Adrenal gland (tissue), 12 donors: ENCODE results near the gene CLASRP. TPM values are rescaled to one million over a fixed set of nuclear protein-coding genes. Genes with fewer than 3 reads are reported as not detected.
A peak's percentile ranks its signal among the peaks of the same experiment; 100 is the strongest.

Experiments used
- DNase-seq, 7 donors: peaks; one replicate each; pipeline ENCODE4 v3.0.0-alpha.2; 2019 to 2020
- H3K27ac ChIP-seq, 5 donors: fragments of 200-600 bp; sonication (generic) in 4 of 5; 1 replicate in 3 of 5; 2 replicates in 2 of 5; pipeline versions ENCODE4 v1.5.1 to v1.8.0; 2016 to 2020; ENCODE audit warnings: mild to moderate bottlenecking in 1 of 5
- H3K27me3 ChIP-seq: fragments of 200-600 bp; 2 replicates; pipeline ENCODE4 v1.8.0; 2021
- H3K36me3 ChIP-seq, 2 donors: fragments of 200-600 bp; replicated peaks in 1 of 2; 1 replicate in 1 of 2; 2 replicates in 1 of 2; pipeline versions ENCODE4 v1.5.1 to v1.8.0; 2018 to 2022
- H3K4me1 ChIP-seq, 2 donors: fragments of 200-600 bp; replicated peaks in 1 of 2; 1 replicate in 1 of 2; 2 replicates in 1 of 2; pipeline versions ENCODE4 v1.5.1 to v1.8.0; 2018 to 2021
- H3K4me3 ChIP-seq, 4 donors: fragments of 200-600 bp; sonication (generic) in 3 of 4; one replicate each; pipeline ENCODE4 v1.5.1; 2016 to 2018
- H3K9me3 ChIP-seq, 3 donors: fragments of 200-600 bp; sonication (generic) in 1 of 3; replicated peaks in 1 of 3; 1 replicate in 2 of 3; 2 replicates in 1 of 3; pipeline versions ENCODE4 v1.5.1 to v1.8.0; 2016 to 2021
- CTCF ChIP-seq, 6 experiments: fragments of 450-650 bp in 4 of 6; fragments of 200-600 bp in 2 of 6; sonication (generic) in 1 of 6; IDR thresholded peaks; 1 replicate in 5 of 6; 2 replicates in 1 of 6; pipeline versions ENCODE4 v1.5.1 to v1.8.0; 2016 to 2021; ENCODE audit warnings: antibody characterized with exemption in 6 of 6, mild to moderate bottlenecking in 2 of 6, moderate library complexity in 1 of 6
- POLR2A ChIP-seq, 2 donors: fragments of 450-650 bp; IDR thresholded peaks; one replicate each; pipeline ENCODE4 v1.6.1; 2017; ENCODE audit warnings: antibody characterized with exemption in 2 of 2, mild to moderate bottlenecking in 2 of 2, moderate library complexity in 1 of 2
- WGBS, 4 donors: extraction: QIAGEN DNeasy Blood & Tissue Kit in 2 of 4; methylation state at CpG; one replicate each; pipeline versions ENCODE4 v1.1.5 to v1.1.7; 2013 to 2017; 5-methylcytosine and 5-hydroxymethylcytosine counted together
- intact Hi-C, 2 donors: fragments of 100-400 bp; cut with DNase I; formaldehyde crosslinking; loops; one replicate each; pipeline versions ENCODE4 v1.14.1 to v1.15.0; 2022 to 2023
- polyA plus RNA-seq, 3 donors: library from polyadenylated mRNA; stranded (reverse); fragments of 200-250 nt in 2 of 3; fragments of 350-450 nt in 1 of 3; fragmentation: Illumina TruSeq in 1 of 3; extraction: RNeasy Lipid Tissue Mini Kit (QIAGEN cat#74804) in 1 of 3; gene quantifications; one replicate each; pipeline ENCODE4 v1.2.3, GENCODE V29; 2013 to 2014
- total RNA-seq, 9 donors: library from RNA; depleted of rRNA in 4 of 9; stranded (reverse); fragments of >200 nt in 4 of 9; fragments of 120-200 nt in 1 of 9; fragmentation: NEBNext Ultra II Directional in 1 of 9; extraction: Animal tissue kit (Norgen Biotek cat#: 25700) in 1 of 9; gene quantifications; one replicate each; pipeline versions ENCODE4 v1.1.0 to v1.2.4, GENCODE V29; 2013 to 2023
- donor health status: healthy with polysubstance abuse.
- donor health status: Bipolar disorder and iron deficiency.
- donor health status: DM: yes; HTN: yes; CAD: no.
- donor health status: DM: no; HTN: no; CAD: no.
- donor health status: DM: no; HTN: no; CAD: no.
- donor health status: DM: yes; HTN: yes; CAD: no.

Gene CLASRP
- total and polyA plus RNA-seq, 12 donors = 19.8 to 730 (median 64.7) TPM

- intact Hi-C loops = no loop called here
Observed at GRCh38 chr19:45098521-45099466, 59.9 kb downstream of the CLASRP start.

GRCh38 chr19:45099467-45100191, 60.8 kb downstream of the CLASRP start:
- no peak for TF ChIP-seq CTCF (IDR thresholded peaks at IDR 0.05)
- peak; percentile 39 to 90 for TF ChIP-seq POLR2A (IDR thresholded peaks at IDR 0.05)
- Histone ChIP-seq H3K27ac (peak overlapping the region; percentile 82 to 99 (median 97)), H3K9me3 (no peaks in the 10 kb centered on the region), H3K4me3 (peak overlapping the region in 1 of 4 donors; percentile 28), H3K4me1 (peaks cover 70 to 96% of the 10 kb centered on the region in 2 donors), H3K36me3 (no peaks in the 10 kb centered on the region), H3K27me3 (no peaks in the 10 kb centered on the region)
- peak; percentile 73 to 91 (median 88) for DNase-seq
- 31 to 58% (median 45%) methylated on average over 16 to 25 of the region's 25 CpGs for WGBS, 4 donors
- intact Hi-C loops = no loop called here

More at GRCh38 chr19:45098521-45099466, 59.9 kb downstream of the CLASRP start:
- Histone ChIP-seq H3K27ac (peak overlapping the region; percentile 82 to 99 (median 97)), H3K36me3 (no peaks in the 10 kb centered on the region), H3K4me3 (peak overlapping the region in 1 of 4 donors; percentile 40), H3K27me3 (no peaks in the 10 kb centered on the region), H3K4me1 (peaks cover 78 to 98% of the 10 kb centered on the region in 2 donors), H3K9me3 (no peaks in the 10 kb centered on the region)
- 23 to 33% (median 27%) methylated on average over 15 of the region's 15 CpGs for WGBS, 4 donors
- DNase-seq = peak; percentile 58 to 92 (median 80)
- TF ChIP-seq POLR2A (IDR thresholded peaks at IDR 0.05) (peak in 1 of 2 donors; percentile 60), CTCF (IDR thresholded peaks at IDR 0.05) (peak in 3 of 6 experiments; percentile 2 to 18 (median 17))

- intact Hi-C loops = no loop called here
- no peaks in the 10 kb centered on the region for H3K9me3 ChIP-seq
- 40 to 58% (median 50%) methylated on average over 2 to 3 of the region's 3 CpGs for WGBS, 4 donors
- peak overlapping the region in 1 of 4 donors; percentile 28 for H3K4me3 ChIP-seq
- H3K27me3 ChIP-seq = no peaks in the 10 kb centered on the region
- no peak for TF ChIP-seq CTCF (IDR thresholded peaks at IDR 0.05)
- TF ChIP-seq POLR2A (IDR thresholded peaks at IDR 0.05) = no peak
- H3K36me3 ChIP-seq = no peaks in the 10 kb centered on the region
- peak in 4 of 7 donors; percentile 42 to 52 (median 47) for DNase-seq
- peaks cover 64 to 95% of the 10 kb centered on the region in 2 donors for H3K4me1 ChIP-seq
- H3K27ac ChIP-seq = peak overlapping the region; percentile 82 to 99 (median 97)
Observed at GRCh38 chr19:45100201-45100600, 61.4 kb downstream of the CLASRP start.

GRCh38 chr19:45100846-45101252, 62.0 kb downstream of the CLASRP start:
- TF ChIP-seq POLR2A (IDR thresholded peaks at IDR 0.05) (no peak), CTCF (IDR thresholded peaks at IDR 0.05) (no peak)
- no peaks in the 10 kb centered on the region for H3K36me3 ChIP-seq
- 52 to 73% (median 60%) methylated on average over 8 of the region's 8 CpGs for WGBS, 4 donors
- peaks cover 61 to 90% of the 10 kb centered on the region in 2 donors for H3K4me1 ChIP-seq
- no peaks in the 10 kb centered on the region for H3K9me3 ChIP-seq
- no peak overlapping the region for H3K4me3 ChIP-seq
- H3K27me3 ChIP-seq = no peaks in the 10 kb centered on the region
- DNase-seq = peak in 3 of 7 donors; percentile 47 to 66 (median 62)
- H3K27ac ChIP-seq = peak overlapping the region; percentile 82 to 99 (median 97)
- intact Hi-C loops = no loop called here
